ENCODE data around the gene BMERB1.
"Not testable (repeated sequence)": the region's sequence is repeated elsewhere in the genome, so short reads cannot be mapped to it uniquely, and the experiment has no call there.

BMERB1 gene

DNA sequence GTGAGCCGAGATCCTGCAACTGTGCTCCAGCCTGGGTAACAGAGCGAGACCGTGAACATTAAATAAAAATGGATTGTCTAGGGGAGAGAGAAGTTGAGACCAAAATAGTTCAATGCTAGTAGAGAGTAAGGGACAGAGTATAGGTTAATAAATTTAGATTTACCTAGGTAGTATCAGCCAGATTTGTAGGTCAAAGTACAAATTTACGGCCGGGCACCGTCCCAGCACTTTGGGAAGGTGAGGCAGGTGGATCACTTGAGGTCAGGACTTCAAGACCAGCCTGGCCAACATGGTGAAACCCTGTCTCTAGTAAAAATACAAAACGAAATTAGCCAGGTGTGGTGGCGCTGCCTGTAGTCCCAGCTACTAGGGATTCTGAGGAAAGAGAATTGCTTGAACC lies 12.2 kb upstream of the BMERB1 start:
- peaks cover 12% of the 10 kb centered on the region for H3K27me3 ChIP-seq
- TF ChIP-seq, protein P1, sequence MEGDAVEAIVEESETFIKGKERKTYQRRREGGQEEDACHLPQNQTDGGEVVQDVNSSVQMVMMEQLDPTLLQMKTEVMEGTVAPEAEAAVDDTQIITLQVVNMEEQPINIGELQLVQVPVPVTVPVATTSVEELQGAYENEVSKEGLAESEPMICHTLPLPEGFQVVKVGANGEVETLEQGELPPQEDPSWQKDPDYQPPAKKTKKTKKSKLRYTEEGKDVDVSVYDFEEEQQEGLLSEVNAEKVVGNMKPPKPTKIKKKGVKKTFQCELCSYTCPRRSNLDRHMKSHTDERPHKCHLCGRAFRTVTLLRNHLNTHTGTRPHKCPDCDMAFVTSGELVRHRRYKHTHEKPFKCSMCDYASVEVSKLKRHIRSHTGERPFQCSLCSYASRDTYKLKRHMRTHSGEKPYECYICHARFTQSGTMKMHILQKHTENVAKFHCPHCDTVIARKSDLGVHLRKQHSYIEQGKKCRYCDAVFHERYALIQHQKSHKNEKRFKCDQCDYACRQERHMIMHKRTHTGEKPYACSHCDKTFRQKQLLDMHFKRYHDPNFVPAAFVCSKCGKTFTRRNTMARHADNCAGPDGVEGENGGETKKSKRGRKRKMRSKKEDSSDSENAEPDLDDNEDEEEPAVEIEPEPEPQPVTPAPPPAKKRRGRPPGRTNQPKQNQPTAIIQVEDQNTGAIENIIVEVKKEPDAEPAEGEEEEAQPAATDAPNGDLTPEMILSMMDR (IDR thresholded peaks at IDR 0.05), result no peak

GRCh38 chr16:15425861-15426260 lies 8.5 kb upstream of the BMERB1 start:
- Histone ChIP-seq H3K27me3 (peaks cover 12% of the 10 kb centered on the region), H3K27ac (no peak overlapping the region), H3K9me3 (no peaks in the 10 kb centered on the region), H3K4me3 (ENCODE audit: low read depth in 1 of 2, low read length in 1 of 2) (no peak overlapping the region), H3K4me1 (ENCODE audit: control insufficient read depth in 1 of 2, insufficient read depth in 1 of 2, low read depth in 1 of 2, low read length in 1 of 2) (no peaks in the 10 kb centered on the region), H3K36me3 (no peaks in the 10 kb centered on the region)
- TF ChIP-seq, protein P1 (IDR thresholded peaks at IDR 0.05), result no peak

More for the DNA sequence above, 12.2 kb upstream of the BMERB1 start:
- no peaks in the 10 kb centered on the region for H3K9me3 ChIP-seq
- H3K36me3 ChIP-seq, result no peaks in the 10 kb centered on the region
- no peaks in the 10 kb centered on the region for H3K4me1 ChIP-seq (ENCODE audit: control insufficient read depth in 1 of 2, insufficient read depth in 1 of 2, low read depth in 1 of 2, low read length in 1 of 2)
- H3K27ac ChIP-seq, result no peak overlapping the region
- no peak overlapping the region for H3K4me3 ChIP-seq (ENCODE audit: low read depth in 1 of 2, low read length in 1 of 2)

GRCh38 chr16:15426796-15427195 lies 7.6 kb upstream of the BMERB1 start:
- Histone ChIP-seq H3K9me3 (no peaks in the 10 kb centered on the region), H3K27me3 (peaks cover 12% of the 10 kb centered on the region), H3K27ac (no peak overlapping the region), H3K36me3 (no peaks in the 10 kb centered on the region), H3K4me1 (ENCODE audit: control insufficient read depth in 1 of 2, insufficient read depth in 1 of 2, low read depth in 1 of 2, low read length in 1 of 2) (no peaks in the 10 kb centered on the region), H3K4me3 (ENCODE audit: low read depth in 1 of 2, low read length in 1 of 2) (no peak overlapping the region)
- TF ChIP-seq, protein P1 (IDR thresholded peaks at IDR 0.05), result no peak

DNA sequence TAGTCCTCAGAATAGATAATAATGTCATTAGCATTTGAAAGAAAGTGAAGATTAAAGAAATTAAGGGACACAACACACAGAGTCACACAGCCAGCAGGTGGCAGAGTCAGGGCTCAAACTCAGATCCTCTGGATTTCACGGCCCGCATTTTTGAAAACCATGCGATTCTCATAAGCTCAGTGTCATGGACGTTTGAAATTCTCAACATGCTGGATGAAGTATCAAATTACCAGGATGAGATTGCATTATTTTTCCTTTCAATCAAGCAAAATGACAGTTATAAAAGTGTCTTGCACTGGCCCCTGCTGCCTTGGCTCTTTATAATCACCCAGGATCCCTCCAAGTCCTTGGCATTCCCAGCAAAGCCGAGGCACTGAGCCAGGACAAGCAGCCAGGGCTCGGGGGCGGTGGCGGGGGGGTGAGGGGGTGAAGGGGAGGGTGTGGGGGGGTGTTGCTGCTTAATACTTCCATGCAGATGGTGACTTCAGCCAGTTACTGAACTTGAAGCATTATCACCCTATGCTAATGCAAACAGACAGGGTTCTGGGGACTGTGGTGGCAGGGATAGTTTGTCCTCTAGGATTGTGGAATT lies 6.6 kb upstream of the BMERB1 start:
- no peak overlapping the region for H3K4me3 ChIP-seq (ENCODE audit: low read depth in 1 of 2, low read length in 1 of 2)
- H3K36me3 ChIP-seq, result no peaks in the 10 kb centered on the region
- no peaks in the 10 kb centered on the region for H3K9me3 ChIP-seq
- TF ChIP-seq, protein P1 (IDR thresholded peaks at IDR 0.05), result peak; percentile 42
- peaks cover 18% of the 10 kb centered on the region for H3K27me3 ChIP-seq
- no peaks in the 10 kb centered on the region for H3K4me1 ChIP-seq (ENCODE audit: control insufficient read depth in 1 of 2, insufficient read depth in 1 of 2, low read depth in 1 of 2, low read length in 1 of 2)
- H3K27ac ChIP-seq, result no peak overlapping the region

DNA sequence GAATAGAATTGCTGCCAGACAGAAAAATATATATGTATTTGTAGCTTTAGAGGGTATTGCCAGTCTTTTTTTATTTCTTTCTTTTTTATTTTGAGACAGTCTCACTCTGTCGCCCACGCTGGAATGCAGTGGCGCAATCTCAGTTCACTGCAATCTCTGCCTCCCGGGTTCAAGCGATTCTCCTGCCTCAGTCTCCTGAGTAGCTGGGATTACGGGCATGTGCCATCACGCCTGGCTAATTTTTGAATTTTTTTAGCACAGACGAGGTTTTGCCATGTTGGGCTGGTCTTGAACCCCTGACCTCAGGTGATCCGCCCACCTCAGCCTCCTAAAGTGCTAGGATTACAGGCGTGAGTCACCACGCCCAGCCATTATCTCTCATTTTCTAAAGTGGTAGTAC lies 3.5 kb upstream of the BMERB1 start:
- not testable (repeated sequence) for H3K9me3 ChIP-seq; H3K4me3 ChIP-seq (ENCODE audit: low read depth in 1 of 2, low read length in 1 of 2); H3K27ac ChIP-seq; H3K36me3 ChIP-seq; H3K4me1 ChIP-seq (ENCODE audit: control insufficient read depth in 1 of 2, insufficient read depth in 1 of 2, low read depth in 1 of 2, low read length in 1 of 2)
- H3K27me3 ChIP-seq, result peaks cover 41% of the 10 kb centered on the region

DNA sequence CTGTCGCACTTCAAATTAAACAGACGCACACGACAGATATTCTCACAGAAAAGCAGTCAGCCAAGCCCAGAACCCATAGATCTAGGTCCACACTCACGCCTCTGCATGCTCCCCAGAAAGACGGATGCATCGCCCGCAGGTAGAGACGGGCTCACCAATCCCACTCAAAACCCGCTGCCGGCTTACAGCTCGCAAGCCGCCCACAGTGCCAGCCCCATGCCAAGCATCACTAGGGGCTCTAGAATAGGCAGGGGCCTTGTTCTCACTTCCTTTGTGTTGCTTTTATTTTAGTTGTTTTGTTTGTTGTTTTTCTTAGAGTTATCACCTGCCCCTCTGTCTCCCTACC lies 336 bp upstream of the BMERB1 start:
- Histone ChIP-seq H3K27me3 (peaks cover 56% of the 10 kb centered on the region), H3K4me3 (ENCODE audit: low read depth in 1 of 2, low read length in 1 of 2) (no peak overlapping the region), H3K4me1 (ENCODE audit: control insufficient read depth in 1 of 2, insufficient read depth in 1 of 2, low read depth in 1 of 2, low read length in 1 of 2) (no peaks in the 10 kb centered on the region), H3K27ac (no peak overlapping the region), H3K9me3 (no peaks in the 10 kb centered on the region), H3K36me3 (no peaks in the 10 kb centered on the region)
- TF ChIP-seq, protein P1 (IDR thresholded peaks at IDR 0.05), result no peak
